Liver (tissue), 9 donors: ENCODE data around the gene HIPK3. TPM values are rescaled to one million over a fixed set of nuclear protein-coding genes. Genes with fewer than 3 reads are reported as not detected.
A peak's percentile ranks its signal among the peaks of the same experiment; 100 is the strongest.

ENCODE experiments used
- DNase-seq: peaks from one replicate; pipeline ENCODE4 v3.0.0-alpha.2; 2017; ENCODE audit warnings: low spot score
- H3K27ac ChIP-seq, 2 donors: one replicate each; pipeline ENCODE4 v1.7.0; 2013; ENCODE audit warnings: inconsistent platforms in 2 of 2, low read length in 2 of 2, control low read depth in 1 of 2, low read depth in 1 of 2, mild to moderate bottlenecking in 1 of 2
- H3K27me3 ChIP-seq, 4 donors: one replicate each; pipeline versions ENCODE4 v1.6.1 to v1.7.0; 2013; ENCODE audit warnings: low read length in 3 of 4, inconsistent platforms in 1 of 4, mild to moderate bottlenecking in 1 of 4, moderate library complexity in 1 of 4; ENCODE audit not compliant: control insufficient read depth in 4 of 4, insufficient read depth in 4 of 4
- H3K36me3 ChIP-seq, 4 donors: one replicate each; pipeline versions ENCODE4 v1.6.1 to v1.7.0; 2013; ENCODE audit warnings: low read length in 3 of 4, mild to moderate bottlenecking in 3 of 4, low read depth in 1 of 4, moderate library complexity in 1 of 4; ENCODE audit not compliant: control insufficient read depth in 4 of 4, insufficient read depth in 3 of 4
- H3K4me1 ChIP-seq, 4 donors: one replicate each; pipeline versions ENCODE4 v1.6.1 to v1.7.0; 2013; ENCODE audit warnings: low read length in 3 of 4, mild to moderate bottlenecking in 3 of 4, moderate library complexity in 1 of 4; ENCODE audit not compliant: control insufficient read depth in 4 of 4, insufficient read depth in 4 of 4
- H3K4me3 ChIP-seq, 3 donors: one replicate each; pipeline versions ENCODE4 v1.6.1 to v1.7.0; 2013; ENCODE audit warnings: low read length in 3 of 3, control low read depth in 1 of 3, low read depth in 1 of 3, mild to moderate bottlenecking in 1 of 3
- H3K9ac ChIP-seq, 2 donors: one replicate each; pipeline ENCODE4 v1.7.0; 2013; ENCODE audit warnings: low read length in 2 of 2, mild to moderate bottlenecking in 2 of 2, moderate library complexity in 2 of 2, control low read depth in 1 of 2, low read depth in 1 of 2
- H3K9me3 ChIP-seq, 4 donors: one replicate each; pipeline versions ENCODE4 v1.6.1 to v1.7.0; 2013; ENCODE audit warnings: low read length in 3 of 4; ENCODE audit not compliant: control insufficient read depth in 4 of 4
- EGR1 ChIP-seq, 2 donors: IDR thresholded peaks; 2 replicates each; pipeline ENCODE4 v1.6.1; 2016 to 2018; ENCODE audit warnings: antibody characterized with exemption in 2 of 2, low read depth in 2 of 2
- FOXA1 ChIP-seq: IDR thresholded peaks from 2 replicates; pipeline ENCODE4 v1.6.1; 2016; ENCODE audit warnings: antibody characterized with exemption
- FOXA2 ChIP-seq: IDR thresholded peaks from 2 replicates; pipeline ENCODE4 v1.6.1; 2016; ENCODE audit warnings: antibody characterized with exemption
- GABPA ChIP-seq, 2 donors: IDR thresholded peaks in 1 of 2; conservative IDR thresholded peaks in 1 of 2; 2 replicates each; pipeline ENCODE4 v1.6.1; 2016; ENCODE audit warnings: antibody characterized with exemption in 2 of 2, mild to moderate bottlenecking in 1 of 2, moderate library complexity in 1 of 2
- HNF4A ChIP-seq, 2 donors: conservative IDR thresholded peaks; 2 replicates each; pipeline ENCODE4 v1.6.1; 2016; ENCODE audit warnings: antibody characterized with exemption in 2 of 2, mild to moderate bottlenecking in 2 of 2
- HNF4G ChIP-seq: IDR thresholded peaks from 2 replicates; pipeline ENCODE4 v1.6.1; 2016; ENCODE audit warnings: antibody characterized with exemption
- JUND ChIP-seq, 2 donors: IDR thresholded peaks; 2 replicates each; pipeline ENCODE4 v1.6.1; 2016; ENCODE audit warnings: antibody characterized with exemption in 2 of 2
- NR2F2 ChIP-seq: IDR thresholded peaks from 2 replicates; pipeline ENCODE4 v1.6.1; 2016; ENCODE audit warnings: antibody characterized with exemption
- RAD21 ChIP-seq, 2 donors: IDR thresholded peaks; 2 replicates each; pipeline ENCODE4 v1.6.1; 2016; ENCODE audit warnings: antibody characterized with exemption in 2 of 2, mild to moderate bottlenecking in 2 of 2
- RXRA ChIP-seq, 2 donors: IDR thresholded peaks; 2 replicates each; pipeline ENCODE4 v1.6.1; 2017 to 2018; ENCODE audit warnings: antibody characterized with exemption in 2 of 2, mild to moderate bottlenecking in 1 of 2
- SP1 ChIP-seq: IDR thresholded peaks from 2 replicates; pipeline ENCODE4 v1.6.1; 2018; ENCODE audit warnings: antibody characterized with exemption, mild to moderate bottlenecking
- TAF1 ChIP-seq: conservative IDR thresholded peaks from 2 replicates; pipeline ENCODE4 v1.6.1; 2016; ENCODE audit warnings: antibody characterized with exemption, mild to moderate bottlenecking
- YY1 ChIP-seq: IDR thresholded peaks from 2 replicates; pipeline ENCODE4 v1.6.1; 2016; ENCODE audit warnings: antibody characterized with exemption, mild to moderate bottlenecking
- WGBS: extraction: QIAGEN DNeasy Blood & Tissue Kit; methylation state at CpG from one replicate; pipeline ENCODE4 v1.1.7; 2013; 5-methylcytosine and 5-hydroxymethylcytosine counted together
- polyA plus RNA-seq, 2 donors: library from polyadenylated mRNA; stranded (reverse) in 1 of 2; unstranded in 1 of 2; fragments of 200-250 nt in 1 of 2; fragments of >200 nt in 1 of 2; fragmentation: Nextera tagmentation in 1 of 2; extraction: Ambion mirVana in 1 of 2; gene quantifications; one replicate each; pipeline versions ENCODE4 v1.2.1 to v1.2.3, GENCODE V29; 2013 to 2015
- total RNA-seq, 2 donors: library from RNA; depleted of rRNA; stranded (reverse); fragments of >200 nt; gene quantifications; one replicate each; pipeline ENCODE4 v1.2.3, GENCODE V29; 2014
- TF ChIP-seq, protein P1 (sequence below): IDR thresholded peaks from 2 replicates; pipeline ENCODE4 v1.6.1; 2016; ENCODE audit warnings: antibody characterized with exemption, mild to moderate bottlenecking
- TF ChIP-seq, protein P2 (sequence below): IDR thresholded peaks from 2 replicates; pipeline ENCODE4 v1.6.1; 2016; ENCODE audit warnings: antibody characterized with exemption
- TF ChIP-seq, protein P3 (sequence below): fragments of 150-350 bp; IDR thresholded peaks from 2 replicates; pipeline ENCODE4 v1.5.1; 2017; ENCODE audit warnings: improper control_type of control experiment, low read depth, low read length; ENCODE audit not compliant: missing input control
- TF ChIP-seq, protein P4 (sequence below): IDR thresholded peaks from 2 replicates; pipeline ENCODE4 v1.6.1; 2016; ENCODE audit warnings: antibody characterized with exemption
- TF ChIP-seq, protein P5 (sequence below): IDR thresholded peaks from 2 replicates; pipeline ENCODE4 v1.6.1; 2016; ENCODE audit warnings: antibody characterized with exemption
- donor health status: healthy.
- donor health status: healthy.
- donor health status: healthy.
- donor health status: healthy.
- donor health status: healthy.

The HIPK3 gene
- total and polyA plus RNA-seq, 4 donors = 12.0 to 67.5 (median 27.6) TPM

DNA sequence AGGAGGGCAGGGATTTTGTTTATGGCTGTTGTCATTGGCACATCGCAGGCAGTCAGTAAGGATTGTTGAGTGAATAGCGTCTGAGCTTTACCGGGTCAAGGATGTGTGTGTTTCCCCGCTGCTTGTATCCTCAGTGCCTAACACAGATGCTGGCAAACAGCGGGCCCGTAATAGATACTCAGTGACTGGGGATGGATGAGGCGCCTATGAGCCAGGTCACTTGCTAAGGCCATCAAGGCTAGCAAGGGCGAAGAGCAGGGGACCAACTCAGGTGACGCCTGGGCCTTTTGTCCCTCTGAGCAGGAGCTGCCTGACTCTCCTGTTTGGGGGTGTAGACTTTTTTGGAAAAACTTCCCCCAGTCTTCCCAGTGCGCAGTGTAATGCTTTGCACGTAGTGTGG lies 118.1 kb downstream of the HIPK3 start:
- TF ChIP-seq RXRA (IDR thresholded peaks at IDR 0.05) = no peak
- TF ChIP-seq, protein P1, sequence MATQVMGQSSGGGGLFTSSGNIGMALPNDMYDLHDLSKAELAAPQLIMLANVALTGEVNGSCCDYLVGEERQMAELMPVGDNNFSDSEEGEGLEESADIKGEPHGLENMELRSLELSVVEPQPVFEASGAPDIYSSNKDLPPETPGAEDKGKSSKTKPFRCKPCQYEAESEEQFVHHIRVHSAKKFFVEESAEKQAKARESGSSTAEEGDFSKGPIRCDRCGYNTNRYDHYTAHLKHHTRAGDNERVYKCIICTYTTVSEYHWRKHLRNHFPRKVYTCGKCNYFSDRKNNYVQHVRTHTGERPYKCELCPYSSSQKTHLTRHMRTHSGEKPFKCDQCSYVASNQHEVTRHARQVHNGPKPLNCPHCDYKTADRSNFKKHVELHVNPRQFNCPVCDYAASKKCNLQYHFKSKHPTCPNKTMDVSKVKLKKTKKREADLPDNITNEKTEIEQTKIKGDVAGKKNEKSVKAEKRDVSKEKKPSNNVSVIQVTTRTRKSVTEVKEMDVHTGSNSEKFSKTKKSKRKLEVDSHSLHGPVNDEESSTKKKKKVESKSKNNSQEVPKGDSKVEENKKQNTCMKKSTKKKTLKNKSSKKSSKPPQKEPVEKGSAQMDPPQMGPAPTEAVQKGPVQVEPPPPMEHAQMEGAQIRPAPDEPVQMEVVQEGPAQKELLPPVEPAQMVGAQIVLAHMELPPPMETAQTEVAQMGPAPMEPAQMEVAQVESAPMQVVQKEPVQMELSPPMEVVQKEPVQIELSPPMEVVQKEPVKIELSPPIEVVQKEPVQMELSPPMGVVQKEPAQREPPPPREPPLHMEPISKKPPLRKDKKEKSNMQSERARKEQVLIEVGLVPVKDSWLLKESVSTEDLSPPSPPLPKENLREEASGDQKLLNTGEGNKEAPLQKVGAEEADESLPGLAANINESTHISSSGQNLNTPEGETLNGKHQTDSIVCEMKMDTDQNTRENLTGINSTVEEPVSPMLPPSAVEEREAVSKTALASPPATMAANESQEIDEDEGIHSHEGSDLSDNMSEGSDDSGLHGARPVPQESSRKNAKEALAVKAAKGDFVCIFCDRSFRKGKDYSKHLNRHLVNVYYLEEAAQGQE = no peak
- Histone ChIP-seq H3K27ac (no peak overlapping the region), H3K9me3 (no peaks in the 10 kb centered on the region), H3K9ac (no peak overlapping the region), H3K27me3 (peaks cover 4 to 15% (median 13%) of the 10 kb centered on the region in 4 donors), H3K4me1 (peaks cover 9 to 18% (median 12%) of the 10 kb centered on the region in 4 donors), H3K36me3 (no peaks in the 10 kb centered on the region), H3K4me3 (peak overlapping the region in 1 of 3 donors; percentile 58)
- DNase-seq = no peak
- 69% methylated on average over 11 of the region's 11 CpGs for WGBS

DNA sequence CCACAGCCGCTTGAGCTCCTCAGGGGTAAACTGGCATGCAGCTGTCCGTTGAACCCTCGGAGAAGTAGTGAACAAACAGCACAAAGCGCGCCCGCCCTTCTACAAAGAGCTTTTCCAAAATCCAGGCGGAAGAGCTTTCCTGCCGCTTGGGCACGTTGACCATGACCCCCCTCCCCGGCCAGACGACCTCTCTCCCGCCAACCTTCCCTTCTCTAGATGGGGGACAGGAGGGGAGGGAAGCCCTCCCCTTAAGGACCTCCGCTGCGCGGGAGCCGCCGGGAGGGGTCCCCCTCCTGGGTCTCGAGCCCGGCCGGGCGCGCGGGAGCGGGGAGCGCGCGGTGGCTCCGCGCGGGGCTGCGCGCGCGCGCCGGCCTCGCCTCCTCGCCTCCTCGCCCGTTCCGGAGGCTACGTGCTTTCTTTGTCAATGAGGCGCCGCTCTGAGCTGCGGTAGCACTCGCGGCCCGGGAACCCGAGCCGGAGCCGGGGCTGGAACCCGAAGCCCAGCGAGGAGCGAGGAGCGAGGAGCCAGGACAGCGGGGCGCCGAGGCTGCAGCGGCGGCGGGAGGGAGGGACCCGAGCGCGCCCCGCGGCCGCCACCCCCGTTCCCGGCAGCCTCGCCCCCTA lies 118.6 kb downstream of the HIPK3 start, which contains the start of gene KIAA1549L:
KIAA1549L (plus strand) TSS at position 421 of the 624 bp plus-strand sequence.
- Histone ChIP-seq H3K4me1 (peaks cover 9 to 18% (median 12%) of the 10 kb centered on the region in 4 donors), H3K9ac (no peak within 1 kb of the TSS), H3K4me3 (peak within 1 kb of the TSS in 1 of 3 donors; percentile 58), H3K27ac (no peak within 1 kb of the TSS), H3K27me3 (peaks cover 4 to 15% (median 13%) of the 10 kb centered on the region in 4 donors), H3K36me3 (no peaks in the 10 kb centered on the region), H3K9me3 (no peaks in the 10 kb centered on the region)
- WGBS = 2% methylated on average over 70 of the region's 70 CpGs
- no peak for DNase-seq
- TF ChIP-seq RXRA (IDR thresholded peaks at IDR 0.05) (no peak), RAD21 (IDR thresholded peaks at IDR 0.05) (no peak), EGR1 (IDR thresholded peaks at IDR 0.05; ENCODE audit: low read depth in 2 of 2) (no peak), NR2F2 (no peak), TAF1 (no peak), YY1 (no peak), FOXA2 (no peak), JUND (IDR thresholded peaks at IDR 0.05) (no peak), SP1 (no peak), HNF4A (conservative IDR thresholded peaks at IDR 0.05) (no peak), GABPA (IDR thresholded peaks at IDR 0.05 in 1 of 2, conservative IDR thresholded peaks at IDR 0.05 in 1 of 2) (no peak), FOXA1 (no peak), HNF4G (no peak)
- TF ChIP-seq, protein P2, sequence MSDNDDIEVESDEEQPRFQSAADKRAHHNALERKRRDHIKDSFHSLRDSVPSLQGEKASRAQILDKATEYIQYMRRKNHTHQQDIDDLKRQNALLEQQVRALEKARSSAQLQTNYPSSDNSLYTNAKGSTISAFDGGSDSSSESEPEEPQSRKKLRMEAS = no peak
- TF ChIP-seq, protein P1 = no peak
- TF ChIP-seq, protein P3, sequence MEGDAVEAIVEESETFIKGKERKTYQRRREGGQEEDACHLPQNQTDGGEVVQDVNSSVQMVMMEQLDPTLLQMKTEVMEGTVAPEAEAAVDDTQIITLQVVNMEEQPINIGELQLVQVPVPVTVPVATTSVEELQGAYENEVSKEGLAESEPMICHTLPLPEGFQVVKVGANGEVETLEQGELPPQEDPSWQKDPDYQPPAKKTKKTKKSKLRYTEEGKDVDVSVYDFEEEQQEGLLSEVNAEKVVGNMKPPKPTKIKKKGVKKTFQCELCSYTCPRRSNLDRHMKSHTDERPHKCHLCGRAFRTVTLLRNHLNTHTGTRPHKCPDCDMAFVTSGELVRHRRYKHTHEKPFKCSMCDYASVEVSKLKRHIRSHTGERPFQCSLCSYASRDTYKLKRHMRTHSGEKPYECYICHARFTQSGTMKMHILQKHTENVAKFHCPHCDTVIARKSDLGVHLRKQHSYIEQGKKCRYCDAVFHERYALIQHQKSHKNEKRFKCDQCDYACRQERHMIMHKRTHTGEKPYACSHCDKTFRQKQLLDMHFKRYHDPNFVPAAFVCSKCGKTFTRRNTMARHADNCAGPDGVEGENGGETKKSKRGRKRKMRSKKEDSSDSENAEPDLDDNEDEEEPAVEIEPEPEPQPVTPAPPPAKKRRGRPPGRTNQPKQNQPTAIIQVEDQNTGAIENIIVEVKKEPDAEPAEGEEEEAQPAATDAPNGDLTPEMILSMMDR = no peak
- TF ChIP-seq, protein P4, sequence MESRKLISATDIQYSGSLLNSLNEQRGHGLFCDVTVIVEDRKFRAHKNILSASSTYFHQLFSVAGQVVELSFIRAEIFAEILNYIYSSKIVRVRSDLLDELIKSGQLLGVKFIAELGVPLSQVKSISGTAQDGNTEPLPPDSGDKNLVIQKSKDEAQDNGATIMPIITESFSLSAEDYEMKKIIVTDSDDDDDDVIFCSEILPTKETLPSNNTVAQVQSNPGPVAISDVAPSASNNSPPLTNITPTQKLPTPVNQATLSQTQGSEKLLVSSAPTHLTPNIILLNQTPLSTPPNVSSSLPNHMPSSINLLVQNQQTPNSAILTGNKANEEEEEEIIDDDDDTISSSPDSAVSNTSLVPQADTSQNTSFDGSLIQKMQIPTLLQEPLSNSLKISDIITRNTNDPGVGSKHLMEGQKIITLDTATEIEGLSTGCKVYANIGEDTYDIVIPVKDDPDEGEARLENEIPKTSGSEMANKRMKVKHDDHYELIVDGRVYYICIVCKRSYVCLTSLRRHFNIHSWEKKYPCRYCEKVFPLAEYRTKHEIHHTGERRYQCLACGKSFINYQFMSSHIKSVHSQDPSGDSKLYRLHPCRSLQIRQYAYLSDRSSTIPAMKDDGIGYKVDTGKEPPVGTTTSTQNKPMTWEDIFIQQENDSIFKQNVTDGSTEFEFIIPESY = no peak
- TF ChIP-seq, protein P5, sequence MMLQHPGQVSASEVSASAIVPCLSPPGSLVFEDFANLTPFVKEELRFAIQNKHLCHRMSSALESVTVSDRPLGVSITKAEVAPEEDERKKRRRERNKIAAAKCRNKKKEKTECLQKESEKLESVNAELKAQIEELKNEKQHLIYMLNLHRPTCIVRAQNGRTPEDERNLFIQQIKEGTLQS = no peak
